ENCODE results near the gene YWHAQ.
"Not testable (repeated sequence)": the region's sequence is repeated elsewhere in the genome, so short reads cannot be mapped to it uniquely, and the experiment has no call there.

The YWHAQ gene

GRCh38 chr2:9594366-9595054, 36.3 kb downstream of the YWHAQ start:
- DNase-seq (ENCODE audit: low read depth): peak; percentile 87

DNA sequence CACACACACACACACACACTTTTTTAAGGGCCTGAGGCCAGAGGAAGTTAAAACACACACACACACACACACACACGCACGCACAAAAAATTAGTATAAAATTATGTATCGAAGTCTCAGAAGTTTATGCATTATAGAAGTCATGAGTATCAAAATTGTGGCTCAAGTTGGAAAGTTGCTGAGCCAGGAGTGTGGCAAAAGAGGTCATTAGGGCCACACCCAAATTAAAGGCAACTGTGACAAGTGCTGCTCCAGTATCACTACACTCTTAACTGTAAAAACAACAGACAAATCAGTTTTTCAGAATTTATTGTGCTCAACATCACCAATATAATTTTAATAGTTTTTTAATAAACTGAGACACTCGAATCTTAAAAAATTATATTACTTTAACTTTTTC, 36.9 kb downstream of the YWHAQ start:
- DNase-seq (ENCODE audit: low read depth): no peak

DNA sequence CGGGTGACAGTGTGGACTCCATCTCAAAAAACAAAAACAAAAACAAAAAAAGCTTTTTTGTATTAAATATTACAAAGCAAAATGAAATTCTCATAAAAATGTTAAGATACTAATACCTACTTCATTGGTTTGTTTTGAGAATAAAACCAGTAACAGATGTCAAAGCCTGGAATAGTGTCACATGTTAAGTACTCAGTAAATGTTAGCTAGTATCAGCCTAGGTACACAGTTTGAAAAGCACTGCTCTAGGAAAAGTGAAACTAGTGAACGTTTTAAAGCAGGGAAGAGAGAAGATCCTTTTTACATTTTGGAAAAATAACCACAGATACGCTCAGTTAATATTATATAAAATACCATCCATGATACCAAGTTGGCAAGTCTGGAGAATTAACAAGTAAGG, 38.1 kb downstream of the YWHAQ start:
- DNase-seq (ENCODE audit: low read depth): peak; percentile 31

DNA sequence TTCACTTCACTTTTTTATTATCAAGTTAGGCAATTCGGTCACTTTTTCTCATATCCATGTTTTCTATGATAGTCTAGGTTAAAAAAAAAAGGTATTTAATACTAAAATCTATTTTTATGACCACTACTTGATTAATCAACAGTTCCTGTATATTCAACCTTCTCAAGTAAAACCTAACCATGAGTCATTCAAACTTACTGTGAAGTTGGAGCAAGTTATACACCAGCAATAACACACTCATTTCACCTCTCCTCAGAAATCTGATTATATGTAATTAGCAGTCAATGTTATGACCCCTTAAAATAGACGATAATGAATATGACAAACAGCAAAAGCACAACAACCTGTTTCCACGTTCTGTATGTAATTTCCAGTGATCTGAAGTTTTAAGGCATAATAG, 40.2 kb downstream of the YWHAQ start:
- DNase-seq (ENCODE audit: low read depth): no peak

GRCh38 chr2:9586465-9586864, 44.3 kb downstream of the YWHAQ start:
- DNase-seq (ENCODE audit: low read depth): no peak

GRCh38 chr2:9585486-9585885, 45.3 kb downstream of the YWHAQ start:
- DNase-seq (ENCODE audit: low read depth): no peak

GRCh38 chr2:9584902-9585301, 45.9 kb downstream of the YWHAQ start:
- DNase-seq (ENCODE audit: low read depth): not testable (repeated sequence)

DNA sequence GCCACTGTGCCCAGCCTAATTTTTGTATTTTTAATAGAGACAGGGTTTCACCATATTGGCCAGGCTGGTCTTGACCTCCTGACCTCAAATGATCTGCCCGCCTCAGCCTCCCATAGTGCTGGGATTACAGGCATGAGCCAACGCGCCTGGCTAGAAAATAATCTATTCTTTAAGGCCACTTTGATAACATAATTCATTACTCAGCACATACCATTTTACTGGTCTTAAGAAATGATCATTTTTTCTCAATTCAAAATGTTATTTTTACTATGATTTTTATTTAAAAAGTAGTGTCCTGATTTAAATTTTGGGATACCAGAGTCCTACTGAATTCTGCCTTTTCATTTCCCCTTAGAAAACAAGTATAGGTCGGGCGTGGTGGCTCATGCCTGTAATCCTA, 48.2 kb downstream of the YWHAQ start:
- DNase-seq (ENCODE audit: low read depth): no peak

- peak; percentile 61 for DNase-seq (ENCODE audit: low read depth)
These were observed 52.1 kb downstream of the YWHAQ start for GRCh38 chr2:9578467-9579235.

- DNase-seq (ENCODE audit: low read depth): no peak
These were observed 56.5 kb downstream of the YWHAQ start for GRCh38 chr2:9574331-9574730.

DNA sequence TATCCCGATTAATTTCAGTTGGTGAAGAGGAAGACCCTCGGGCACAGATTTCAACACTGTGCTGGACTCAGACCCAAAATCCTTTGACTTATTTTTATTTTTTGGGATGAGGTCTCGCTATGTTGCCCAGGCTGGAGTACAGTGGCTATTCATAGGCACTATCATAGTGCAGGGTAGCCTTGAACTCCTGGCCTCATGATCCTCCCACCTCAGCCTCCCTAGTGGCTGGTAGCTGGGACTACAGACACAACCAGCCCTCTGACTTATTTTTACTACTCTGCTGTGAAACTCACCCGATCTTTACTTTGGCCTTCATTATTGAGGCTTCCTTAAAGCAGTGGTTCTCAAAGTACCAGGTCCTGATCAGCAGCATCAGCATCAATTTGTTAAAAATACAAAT, 57.0 kb downstream of the YWHAQ start:
- no peak for DNase-seq (ENCODE audit: low read depth)

DNA sequence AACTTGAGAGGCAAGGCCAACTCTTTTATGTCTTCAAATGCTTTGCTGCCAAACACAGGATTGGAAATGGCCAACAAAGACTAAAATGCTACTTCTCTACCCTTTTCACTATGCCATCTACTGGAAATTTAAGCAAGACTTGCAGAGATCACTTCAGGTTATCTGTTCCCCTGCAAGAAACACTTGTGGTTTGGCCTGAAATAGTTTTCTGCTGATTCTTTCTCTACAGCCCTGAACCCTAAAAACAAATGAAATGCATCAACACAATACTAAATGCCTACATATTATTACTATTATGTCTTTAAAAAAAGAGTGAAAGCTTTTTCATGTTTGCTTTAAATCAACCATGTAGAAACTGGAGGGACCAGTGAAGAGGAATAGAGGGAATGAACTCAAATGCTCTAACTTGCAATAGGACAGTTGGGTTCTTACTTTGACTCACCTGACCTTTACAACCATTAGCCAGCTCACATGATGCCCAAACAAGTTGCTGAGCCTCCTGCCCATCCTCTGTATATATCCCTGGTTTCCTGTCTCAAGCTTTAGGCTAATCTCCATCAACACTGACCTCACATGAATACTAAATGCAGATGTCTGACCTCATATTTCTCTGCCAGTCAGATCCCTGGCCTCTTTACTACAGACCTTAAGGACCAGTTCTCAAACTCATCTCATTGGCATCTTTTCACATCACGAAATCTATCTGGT, 57.6 kb downstream of the YWHAQ start:
- no peak for DNase-seq (ENCODE audit: low read depth)

- no peak for DNase-seq (ENCODE audit: low read depth)
These were observed 60.4 kb downstream of the YWHAQ start for GRCh38 chr2:9570182-9571060.

DNA sequence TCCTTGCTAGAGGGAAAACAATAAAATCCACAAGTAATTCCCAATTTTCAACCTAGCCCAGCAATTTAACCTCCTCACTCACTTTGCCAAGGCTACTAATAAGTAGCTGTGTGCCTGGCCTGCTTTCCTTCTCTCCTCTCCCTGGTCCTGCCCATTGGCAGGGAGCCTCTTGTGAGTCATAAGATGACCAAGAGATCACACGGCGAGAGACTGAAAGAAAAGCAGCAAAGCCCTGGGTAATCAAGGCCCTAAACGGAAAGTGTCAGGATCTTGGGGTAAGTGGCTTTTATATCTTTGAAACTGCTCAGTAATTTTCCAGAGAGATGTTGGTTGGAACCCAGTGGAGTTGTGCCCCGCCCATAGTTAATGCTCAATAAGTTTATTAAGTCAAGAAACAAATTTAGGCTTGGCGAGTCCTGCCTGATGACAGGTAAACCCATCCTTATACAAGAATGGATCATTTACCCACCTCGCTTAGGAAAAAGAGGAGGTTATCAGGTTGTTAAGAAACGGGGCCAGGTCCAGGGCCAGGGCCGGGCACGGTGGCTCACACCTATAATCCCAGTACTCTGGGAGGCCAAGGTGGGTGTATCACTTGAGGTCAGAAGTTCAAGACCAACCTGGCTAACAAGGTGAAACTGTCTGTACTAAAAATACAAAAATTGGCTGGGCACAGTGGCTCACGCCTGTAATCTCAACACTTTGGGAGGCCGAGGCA, 65.2 kb downstream of the YWHAQ start:
- DNase-seq (ENCODE audit: low read depth): peak; percentile 93

GRCh38 chr2:9560628-9561027, 70.2 kb downstream of the YWHAQ start:
- no peak for DNase-seq (ENCODE audit: low read depth)

GRCh38 chr2:9558948-9559381, 71.8 kb downstream of the YWHAQ start:
- peak; percentile 91 for DNase-seq (ENCODE audit: low read depth)

DNA sequence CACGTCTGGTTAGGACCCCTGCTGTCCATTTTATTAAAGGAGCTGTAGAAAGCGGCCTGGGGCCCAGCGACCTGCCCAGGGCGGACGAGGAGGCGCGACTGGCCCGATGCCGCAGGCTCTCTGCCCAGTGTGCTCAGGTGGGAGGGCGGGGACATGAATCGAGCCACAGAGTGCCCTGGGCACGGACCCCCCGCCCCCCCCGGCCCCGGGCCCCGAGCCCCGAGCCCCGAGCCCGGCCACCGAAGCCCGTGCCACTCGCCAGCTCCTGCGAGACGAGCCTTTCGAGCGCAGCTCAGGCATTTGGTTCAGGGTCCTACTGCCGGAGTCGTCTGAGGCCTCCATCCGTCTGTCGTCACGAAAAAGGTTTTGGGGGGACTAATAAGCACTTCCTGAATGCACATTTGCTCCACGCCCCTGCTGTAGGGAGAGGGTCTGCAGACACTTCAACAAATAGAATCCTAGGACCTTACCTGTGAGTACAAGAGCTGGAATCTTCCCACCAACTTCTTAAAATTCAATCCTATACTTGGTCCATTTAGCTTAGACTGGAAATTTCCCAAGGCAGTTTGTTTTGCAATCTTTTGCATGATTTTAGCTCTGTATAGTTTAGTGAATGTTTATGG, 74.6 kb downstream of the YWHAQ start:
- peak; percentile 48 for DNase-seq (ENCODE audit: low read depth)

GRCh38 chr2:9555297-9556120, 75.3 kb downstream of the YWHAQ start, which contains the start of gene ADAM17:
ADAM17 (minus strand) TSS chr2:9555830; CDS start chr2:9555605, 225 bp downstream.
- DNase-seq (ENCODE audit: low read depth): peak; percentile 98

GRCh38 chr2:9554921-9555296, 75.9 kb downstream of the YWHAQ start:
- peak; percentile 88 for DNase-seq (ENCODE audit: low read depth)
